ENCODE data around the gene EVC2. TPM values are rescaled to one million over a fixed set of nuclear protein-coding genes. Genes with fewer than 3 reads are reported as not detected.

Gene EVC2
- total RNA-seq, 1 donor from 2014 or later: 0.66 TPM

DNA sequence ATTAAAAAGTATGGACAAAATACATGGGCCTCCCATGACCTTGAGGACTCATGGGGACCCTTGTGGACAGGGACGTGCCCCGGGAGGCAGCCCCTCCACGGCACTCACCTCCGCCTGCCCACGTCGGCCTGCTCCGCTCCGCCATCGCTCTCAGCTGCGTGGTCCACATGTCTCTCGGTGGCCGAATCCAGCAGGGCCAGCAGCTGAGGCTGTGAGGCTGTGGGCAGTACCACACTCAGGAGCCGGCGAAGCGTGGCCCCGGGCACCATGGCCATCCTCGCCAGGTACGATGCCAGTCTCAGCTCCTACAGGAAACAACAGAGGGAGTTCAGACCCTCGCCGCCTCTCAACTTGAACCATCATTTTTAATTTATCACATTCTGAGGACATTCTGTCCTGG, 140.0 kb downstream of the EVC2 start:
- intact Hi-C loops (cut with micrococcal nuclease): no loop called here

DNA sequence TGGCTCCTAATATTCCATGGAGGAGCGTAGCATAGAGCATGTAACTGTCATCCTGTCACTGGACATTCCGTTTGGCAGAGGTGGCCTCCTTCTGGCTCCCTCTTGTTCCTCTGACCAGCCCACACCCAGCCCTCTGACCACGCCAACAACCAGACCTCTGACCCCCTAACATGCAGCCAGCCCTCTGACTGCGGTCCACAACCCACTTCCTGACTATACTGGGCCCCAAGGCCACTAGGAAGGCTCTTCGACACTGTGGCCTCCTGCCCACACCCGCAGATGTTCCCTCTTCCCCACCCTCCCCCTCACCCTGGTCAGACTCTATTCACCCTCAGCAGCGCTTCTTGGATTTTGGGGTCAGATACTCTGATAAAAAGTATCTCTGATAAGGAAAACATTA, 141.4 kb downstream of the EVC2 start:
- intact Hi-C loops (cut with micrococcal nuclease): no loop called here

DNA sequence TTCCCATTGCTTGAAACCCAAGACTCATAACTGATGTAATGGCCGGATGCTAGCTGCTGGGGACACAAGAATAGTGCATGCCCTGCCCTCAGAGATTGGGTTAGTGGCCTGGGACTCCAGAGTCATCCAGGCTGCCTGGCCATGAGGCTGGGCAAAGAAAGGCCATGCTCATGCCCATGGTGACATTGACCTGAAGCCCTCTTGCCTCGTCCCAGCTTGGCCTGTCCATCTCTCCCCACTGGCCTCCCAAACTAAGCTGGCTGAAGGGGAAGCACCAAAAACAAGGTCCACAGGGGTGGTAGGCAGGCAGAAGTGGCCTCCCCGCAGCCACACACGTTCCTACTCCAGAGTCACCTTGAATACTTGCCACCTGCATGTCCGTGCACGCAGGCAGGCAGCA, 141.8 kb downstream of the EVC2 start:
- intact Hi-C loops (cut with micrococcal nuclease): no loop called here

DNA sequence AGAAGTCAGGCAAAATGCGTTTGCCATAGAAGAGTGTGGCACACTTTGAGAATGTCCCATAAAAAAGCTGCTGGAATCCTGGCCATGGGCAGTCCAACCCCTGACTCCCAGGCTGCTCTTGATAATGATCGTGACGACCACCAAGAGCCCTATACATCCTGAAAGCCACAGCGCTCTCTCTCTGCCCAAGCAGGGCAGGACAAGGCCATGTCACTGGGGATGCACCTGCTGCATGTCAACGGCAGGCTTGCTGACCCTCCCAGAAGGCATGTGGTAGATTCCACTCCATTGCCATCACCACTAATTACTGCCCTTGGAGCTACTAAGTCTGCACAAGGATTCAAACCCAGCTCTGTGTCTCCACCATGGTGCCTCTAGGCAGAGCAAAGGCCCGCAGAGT, 144.5 kb downstream of the EVC2 start:
- intact Hi-C loops (cut with micrococcal nuclease): no loop called here

DNA sequence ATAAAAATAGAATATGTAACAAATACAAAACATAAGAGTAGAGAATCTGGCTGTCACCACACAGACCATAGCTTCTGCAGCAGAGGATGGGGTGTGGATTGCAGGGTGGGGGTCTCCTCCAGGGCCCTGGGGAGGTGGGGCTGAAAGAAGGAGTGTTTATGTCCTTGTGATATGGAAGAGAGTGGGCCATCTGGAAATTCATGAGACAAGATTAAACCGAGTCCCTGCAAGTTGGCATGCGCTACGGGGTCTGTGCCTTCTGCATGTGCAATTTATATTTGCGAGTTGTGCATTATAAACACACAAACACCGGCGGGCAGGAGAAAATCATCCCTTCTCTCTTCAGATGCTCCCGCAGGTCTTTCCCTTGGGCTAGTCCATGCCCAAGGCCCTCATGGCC, 145.9 kb downstream of the EVC2 start:
- intact Hi-C loops (cut with micrococcal nuclease): no loop called here

DNA sequence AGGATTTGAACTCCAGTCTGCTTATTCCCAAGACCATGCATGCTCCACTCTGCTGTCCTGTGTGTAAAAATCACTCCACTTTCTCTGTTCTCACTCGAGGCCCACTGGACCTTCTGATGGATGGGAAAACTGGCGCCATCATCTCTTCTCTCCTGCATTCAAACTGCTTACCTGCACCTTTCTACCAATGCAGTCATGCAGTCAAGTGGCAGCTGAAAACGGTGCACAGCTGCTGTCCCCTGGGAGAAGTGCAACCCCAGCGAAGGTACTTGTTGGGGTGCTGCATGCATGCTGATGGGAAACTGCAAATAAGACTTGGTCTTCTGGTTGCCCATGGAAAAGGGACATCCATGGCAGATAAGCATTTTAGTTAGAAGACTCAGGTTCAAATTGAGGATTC, 147.1 kb downstream of the EVC2 start:
- intact Hi-C loops (cut with micrococcal nuclease): no loop called here

DNA sequence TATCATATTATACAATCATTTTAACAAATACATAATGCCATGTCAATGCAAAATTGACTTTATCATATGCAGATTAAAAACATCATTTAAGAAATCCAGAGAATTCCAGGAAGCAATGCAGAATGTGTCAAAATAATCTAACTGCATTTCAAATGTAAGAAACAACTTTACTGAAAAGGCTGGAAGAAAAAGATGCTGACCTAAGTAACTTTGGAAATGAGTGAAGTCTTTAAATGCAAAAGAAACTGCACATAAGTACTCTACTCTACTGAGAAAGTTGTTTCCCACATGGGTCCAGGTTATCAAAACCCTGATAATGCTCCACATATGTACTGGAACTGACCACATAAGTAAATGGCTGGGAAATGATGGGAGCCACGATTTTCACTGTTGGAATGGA, 149.9 kb downstream of the EVC2 start:
- intact Hi-C loops (cut with micrococcal nuclease): no loop called here

DNA sequence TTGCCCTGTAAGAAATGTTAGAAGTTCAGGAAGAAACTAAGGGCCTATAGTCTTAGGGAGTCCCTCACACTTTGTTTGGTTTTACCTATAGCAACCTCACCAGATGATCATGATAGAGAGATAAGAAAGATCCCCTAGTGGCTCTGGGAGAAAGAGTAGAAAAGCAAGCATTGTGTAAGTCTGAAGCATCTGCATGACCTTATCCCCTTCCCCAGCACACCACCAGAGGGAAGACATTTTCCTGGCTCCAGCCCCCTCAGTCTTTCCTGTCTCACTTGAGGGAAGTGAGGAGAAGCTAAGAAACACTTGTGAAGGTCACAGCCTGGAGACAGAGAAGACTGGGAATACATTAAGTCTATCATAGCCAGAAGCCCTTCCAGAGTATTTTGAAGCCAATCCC, 154.0 kb downstream of the EVC2 start:
- intact Hi-C loops (cut with micrococcal nuclease): no loop called here

DNA sequence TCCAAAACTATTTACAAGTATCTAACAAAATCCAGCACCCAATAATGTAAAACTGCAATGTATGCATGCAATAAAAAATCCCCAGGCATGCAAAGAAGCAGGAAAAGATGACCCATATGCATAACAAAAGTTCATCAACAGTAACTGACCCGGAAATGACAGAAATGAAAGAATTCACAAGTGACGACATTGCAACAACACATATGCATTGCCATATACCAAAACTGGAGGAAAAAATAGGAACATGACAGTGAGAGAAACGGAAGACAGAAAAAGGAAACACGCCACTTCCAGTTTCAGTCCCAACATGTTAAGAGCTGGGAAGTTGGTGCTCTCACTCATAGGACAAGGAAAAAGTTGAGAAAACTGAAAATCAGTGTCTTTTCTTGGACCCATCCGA, 154.6 kb downstream of the EVC2 start:
- intact Hi-C loops (cut with micrococcal nuclease): no loop called here

DNA sequence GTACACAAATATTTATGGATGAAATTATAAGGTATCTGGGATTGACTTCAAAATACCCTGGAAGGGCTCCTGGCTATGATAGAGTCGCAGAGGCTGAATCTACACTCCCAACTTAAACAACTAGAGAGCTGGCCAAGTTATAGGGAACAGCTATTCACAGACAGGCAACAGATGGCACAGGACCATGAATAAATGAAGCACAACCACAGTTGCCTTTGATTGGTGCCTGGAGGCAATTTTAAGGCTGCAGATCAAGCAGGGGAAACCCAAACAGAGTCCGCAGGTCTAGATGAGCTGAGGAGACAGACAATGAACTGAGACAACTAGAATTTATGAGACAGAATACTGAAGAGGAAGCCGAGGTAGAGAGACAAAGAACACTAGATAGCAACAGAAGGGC, 155.9 kb downstream of the EVC2 start:
- intact Hi-C loops (cut with micrococcal nuclease): no loop called here

DNA sequence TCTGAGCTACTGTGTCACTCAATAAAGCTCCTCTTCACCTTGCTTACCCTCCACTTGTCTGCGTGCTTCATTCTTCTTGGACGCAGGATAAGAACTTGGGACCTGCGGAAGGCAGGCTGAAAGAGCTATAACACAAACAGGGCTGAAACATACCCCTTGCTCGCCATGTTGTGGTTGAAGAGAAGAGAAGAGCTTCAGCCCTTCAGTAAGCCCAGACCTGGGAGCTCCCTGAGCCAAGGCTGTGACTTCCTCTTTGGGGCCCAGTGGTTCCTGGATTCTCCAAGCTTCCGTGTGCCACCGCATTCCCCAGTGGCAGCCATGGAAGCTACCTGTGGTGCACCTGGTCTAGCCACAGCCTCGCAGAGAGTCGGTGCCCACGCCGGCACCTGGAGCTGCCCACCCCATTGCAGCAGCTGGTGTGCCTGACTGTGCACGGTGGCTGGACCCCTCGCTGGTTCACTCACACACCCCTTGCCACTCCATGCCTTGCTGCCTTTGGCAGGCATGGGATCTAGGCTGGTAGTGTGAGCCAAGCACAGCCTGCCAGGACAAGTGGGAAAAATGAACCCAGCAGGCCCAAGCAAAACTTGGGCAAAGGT, 160.6 kb downstream of the EVC2 start:
- intact Hi-C loops (cut with micrococcal nuclease): no loop called here

DNA sequence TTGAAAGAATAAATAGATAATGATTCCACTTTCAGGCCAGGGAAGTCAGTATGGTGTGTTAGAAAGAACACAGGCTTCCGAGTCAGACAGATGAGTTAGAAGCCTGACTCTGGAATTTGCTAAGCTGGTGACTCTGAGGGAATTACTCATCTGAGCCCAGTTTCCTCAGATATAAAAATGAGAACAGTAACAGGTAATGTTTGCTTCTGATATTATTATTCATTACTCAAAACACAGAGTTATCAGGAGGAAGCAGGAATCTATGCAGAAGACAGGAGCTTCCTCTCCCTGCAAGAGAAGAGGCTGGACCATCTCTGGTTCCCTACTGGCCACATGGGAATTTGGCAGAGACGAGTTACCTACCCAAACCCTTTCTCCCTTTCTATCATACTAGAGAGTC, 163.1 kb downstream of the EVC2 start:
- intact Hi-C loops (cut with micrococcal nuclease): no loop called here

DNA sequence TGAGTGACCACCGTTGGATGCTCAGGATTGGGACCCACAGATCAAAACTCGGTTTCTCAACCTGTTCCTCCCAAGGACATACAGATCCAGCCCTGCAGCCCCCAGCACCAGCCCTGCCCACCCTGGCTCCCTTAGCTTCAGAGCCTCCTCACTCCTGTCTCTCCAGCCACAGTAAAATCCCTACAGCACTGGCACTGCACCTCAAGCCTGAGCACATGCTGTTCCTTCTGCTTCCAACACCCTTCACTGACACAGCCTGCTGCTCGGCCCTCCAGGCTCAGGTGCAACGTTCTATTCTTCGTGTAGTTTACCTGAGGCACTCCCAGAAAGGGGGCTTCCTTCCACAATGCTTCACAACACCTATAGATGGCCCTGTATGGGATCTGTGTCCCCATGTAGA, 163.6 kb downstream of the EVC2 start:
- intact Hi-C loops (cut with micrococcal nuclease): no loop called here

DNA sequence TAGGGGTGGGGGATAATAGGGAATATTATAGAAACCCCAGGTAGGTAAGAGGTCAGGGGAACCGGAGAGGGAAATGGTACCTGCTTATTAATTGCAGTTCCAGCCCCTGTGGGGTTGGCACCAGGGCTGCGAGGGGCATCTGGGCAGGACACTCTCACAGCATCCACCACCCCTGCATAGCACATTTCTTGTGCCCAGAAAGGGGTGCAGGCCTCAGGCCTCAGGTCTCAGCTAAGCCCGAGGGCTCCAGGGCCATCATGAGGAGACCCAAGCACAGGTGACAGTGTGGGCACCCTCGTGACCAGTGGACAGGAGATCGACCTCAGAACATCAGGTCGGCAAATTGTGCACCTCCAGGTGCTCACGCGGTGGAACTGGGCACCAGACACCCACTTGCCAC, 164.7 kb downstream of the EVC2 start:
- intact Hi-C loops (cut with micrococcal nuclease): no loop called here

DNA sequence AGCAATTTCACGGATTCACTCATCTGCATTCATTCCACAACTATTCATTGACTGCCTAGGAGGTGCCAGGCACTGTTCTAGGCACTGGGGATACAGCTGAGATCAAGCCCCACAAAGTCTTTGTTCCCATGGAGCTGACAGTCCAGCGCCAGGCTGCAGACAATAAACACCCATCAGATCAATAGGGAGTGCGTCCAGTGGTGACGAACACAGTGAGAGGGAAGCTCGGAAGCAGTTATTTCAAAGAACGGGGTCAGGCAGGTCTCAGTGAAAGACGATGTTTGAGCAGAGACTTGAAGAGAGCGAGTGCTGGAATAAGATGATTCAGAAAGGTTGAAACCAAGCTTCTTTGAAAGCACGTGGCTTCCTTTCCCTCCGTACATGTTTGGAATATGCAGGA, 167.2 kb downstream of the EVC2 start:
- intact Hi-C loops (cut with micrococcal nuclease): no loop called here

DNA sequence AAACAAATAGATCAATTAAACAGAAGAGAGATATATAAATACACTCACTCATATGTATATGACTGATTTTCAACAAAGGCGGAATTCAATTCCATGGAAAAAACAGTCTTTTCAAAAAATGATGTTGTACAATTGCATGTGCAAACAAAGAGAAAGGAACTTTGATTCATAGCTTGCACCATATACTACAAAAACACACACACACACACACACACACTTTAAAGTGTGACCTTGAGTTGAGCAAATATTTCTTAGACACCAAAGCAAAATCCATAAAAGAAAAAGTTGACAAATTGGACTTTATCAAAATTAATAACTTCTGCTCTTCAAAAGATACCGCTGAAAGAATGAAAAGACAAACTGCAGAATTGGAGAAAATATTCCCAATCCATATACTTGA, 168.8 kb downstream of the EVC2 start:
- intact Hi-C loops (cut with micrococcal nuclease): no loop called here

DNA sequence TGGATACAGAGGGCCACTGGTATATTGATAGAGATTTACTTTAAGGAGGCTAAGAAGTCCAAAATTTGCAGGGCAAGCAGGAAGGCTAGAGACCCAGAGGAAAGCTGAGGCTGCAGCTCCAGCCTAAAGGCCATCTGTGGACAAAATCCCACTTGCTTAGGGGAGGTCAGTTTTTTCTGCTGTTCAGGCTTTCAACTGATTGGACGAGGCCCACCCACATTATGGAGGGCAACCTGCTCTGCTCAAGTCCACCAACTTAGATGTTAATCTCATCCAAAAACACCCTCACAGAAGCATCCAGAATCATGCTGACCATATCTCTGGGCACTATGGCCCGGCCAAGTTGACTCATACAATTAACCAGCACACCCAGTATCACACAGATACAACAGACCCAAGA, 176.3 kb downstream of the EVC2 start:
- intact Hi-C loops (cut with micrococcal nuclease): no loop called here

DNA sequence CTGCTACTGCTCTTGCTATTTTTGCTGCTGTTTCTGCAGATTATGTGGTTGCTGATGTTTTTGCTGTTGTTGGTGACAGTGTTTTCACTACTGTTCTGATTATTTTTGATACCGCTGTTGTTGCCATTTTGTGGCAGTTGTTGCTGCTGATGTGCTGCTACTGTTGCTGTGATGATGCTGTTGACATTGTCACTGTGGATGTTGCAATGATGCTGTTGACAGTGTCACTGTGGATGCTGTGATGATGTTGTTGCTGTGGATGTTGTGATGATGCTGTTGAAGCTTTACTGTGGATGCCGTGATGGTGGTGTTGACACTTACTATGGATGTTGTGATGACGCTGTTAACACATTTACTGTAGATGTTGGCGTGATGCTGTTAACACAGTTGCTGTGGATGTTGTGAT, 180.3 kb downstream of the EVC2 start:
- intact Hi-C loops (cut with micrococcal nuclease): no loop called here

DNA sequence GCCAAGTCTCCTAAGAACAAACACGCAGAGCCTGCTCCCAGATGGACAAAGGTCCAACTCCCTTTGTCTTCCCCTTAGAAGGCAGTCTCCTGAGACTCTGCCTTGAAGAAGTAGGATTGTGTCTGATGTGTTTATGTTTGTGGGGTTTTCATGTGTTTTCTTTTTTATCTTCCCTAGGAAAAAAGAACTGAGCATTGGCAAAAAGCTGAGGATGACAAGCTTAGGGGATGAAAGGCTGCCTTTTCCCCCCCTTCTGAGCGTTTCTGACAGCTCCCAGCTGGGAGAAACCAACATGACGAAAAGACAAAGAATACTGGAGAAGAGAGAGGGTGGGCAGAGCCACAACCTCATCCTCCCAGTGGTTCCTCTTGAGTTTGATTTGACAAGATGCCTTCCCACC, 181.1 kb downstream of the EVC2 start:
- intact Hi-C loops (cut with micrococcal nuclease): no loop called here

DNA sequence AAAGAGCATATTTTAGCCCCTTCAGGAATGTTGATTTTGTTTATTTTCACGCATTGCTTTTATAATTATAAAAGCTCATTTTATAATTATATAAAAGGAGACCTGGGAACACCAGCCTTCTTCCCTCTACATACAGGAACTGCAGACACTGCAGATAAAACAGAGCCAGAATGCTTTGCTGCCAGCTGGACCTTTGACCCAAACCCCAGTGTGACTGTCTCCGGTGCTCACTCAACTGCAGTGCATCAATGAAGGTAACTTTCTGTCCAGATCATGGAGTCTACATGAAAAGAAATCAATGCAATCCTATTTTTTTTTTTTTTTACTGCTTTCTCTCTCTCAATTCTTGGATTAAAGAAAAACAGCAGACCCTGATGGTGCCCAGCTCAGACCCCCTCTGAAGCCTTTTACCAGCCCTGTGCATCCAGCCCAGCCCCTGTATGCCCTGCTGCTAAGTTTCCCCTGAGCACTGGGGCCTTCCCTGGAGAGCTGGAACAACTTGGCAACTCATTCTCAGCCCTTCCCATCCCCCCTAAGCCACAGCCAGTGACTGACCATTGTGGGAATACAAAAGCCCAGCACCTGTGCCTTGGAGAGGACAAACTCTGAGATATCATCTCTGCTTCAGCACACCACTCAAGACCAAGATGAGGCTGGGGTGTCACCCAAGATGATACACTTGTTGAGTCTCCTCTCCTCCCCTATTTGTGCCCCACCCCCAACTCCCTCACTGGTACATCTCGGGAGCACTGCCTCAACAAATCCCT, 182.1 kb downstream of the EVC2 start:
- intact Hi-C loops (cut with micrococcal nuclease): no loop called here

DNA sequence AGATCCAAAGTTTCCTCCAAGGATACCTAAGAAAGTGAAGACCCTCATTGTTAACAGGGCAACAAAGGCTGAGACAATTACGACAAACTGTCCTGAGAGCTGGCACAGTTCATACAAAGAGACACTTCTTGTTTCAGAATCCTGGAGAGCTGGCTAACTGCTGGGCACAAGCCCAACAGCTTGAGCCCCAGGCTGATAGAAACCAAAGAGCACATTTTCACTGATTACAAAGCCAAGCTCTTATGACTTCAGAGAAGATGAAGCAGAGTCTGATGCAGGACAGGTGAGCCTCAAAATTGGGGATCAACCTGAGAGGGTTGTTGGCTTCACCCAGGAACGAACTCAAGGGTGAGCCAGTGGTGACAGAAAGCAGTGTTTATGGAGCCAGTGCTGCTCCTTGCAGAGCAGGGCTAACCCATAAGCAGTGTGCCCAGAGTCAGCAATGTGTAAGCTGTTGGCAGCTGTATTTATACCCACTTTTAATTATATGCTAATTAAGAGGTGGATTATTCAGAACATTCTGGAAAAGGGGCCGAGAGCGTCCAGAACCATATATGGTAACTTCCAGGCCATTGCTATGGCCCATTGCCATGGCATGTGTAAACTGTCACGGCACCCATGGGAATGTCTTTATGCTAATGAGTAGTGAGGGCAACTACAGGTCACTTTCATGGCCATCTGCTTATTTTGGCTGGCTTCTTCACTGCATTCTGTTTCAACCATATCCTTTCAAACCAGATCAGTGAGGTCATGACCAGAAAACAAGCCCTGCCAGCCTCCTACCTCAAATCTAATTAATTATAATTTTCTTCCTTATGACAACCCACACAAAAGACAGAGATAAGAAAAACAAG, 183.7 kb downstream of the EVC2 start:
- intact Hi-C loops (cut with micrococcal nuclease): no loop called here

DNA sequence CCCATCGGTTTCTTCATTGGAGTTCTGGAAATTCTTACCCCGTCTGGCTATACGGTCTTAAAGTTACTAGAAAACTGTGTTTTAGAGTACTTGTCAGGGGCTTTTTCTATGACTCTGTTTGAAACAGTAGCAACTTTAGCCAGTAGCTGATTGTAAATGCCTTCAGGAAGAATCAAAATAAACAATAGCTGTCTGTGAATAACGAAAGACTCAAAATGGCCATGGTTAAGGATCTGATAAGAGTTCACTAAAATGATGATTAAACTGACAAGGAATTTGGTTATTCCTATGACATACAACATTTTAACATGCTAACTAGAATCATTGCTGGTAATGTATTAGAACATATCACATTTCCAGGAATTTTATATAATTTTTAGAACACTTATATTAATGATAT, 191.0 kb downstream of the EVC2 start:
- intact Hi-C loops (cut with micrococcal nuclease): no loop called here

DNA sequence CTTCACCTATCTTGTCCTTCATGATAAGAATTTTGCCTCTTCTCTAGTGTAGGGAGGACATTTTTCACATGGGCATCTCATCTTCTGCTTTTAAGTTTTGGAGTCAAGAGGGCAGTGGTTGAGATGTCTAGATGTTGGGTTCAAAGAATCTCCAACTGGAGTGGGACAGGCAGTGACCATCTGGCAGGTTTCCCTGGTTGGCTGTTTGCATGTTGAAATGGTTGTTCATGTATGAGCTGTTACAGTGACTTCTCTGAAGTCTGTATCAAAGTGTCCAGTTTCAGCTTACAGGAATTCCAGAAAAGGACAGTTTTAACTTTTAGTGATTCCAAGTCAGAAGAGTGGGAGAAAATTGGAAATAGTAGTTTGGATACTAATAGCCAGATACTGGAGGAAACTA, 192.7 kb downstream of the EVC2 start:
- intact Hi-C loops (cut with micrococcal nuclease): no loop called here

Measured in T-helper 1 cell treated with Interleukin-12 subunit alpha and Interleukin-12 subunit beta and Interleukin-4 antibody, amounts not matched to agents 30 ng/mL and 1 ng/mL, for 36 hours (primary cell).